Lower leg skin (tissue), 3 donors: Measurements from ENCODE around the gene C16orf92.

Source experiments
- CTCF ChIP-seq, 3 donors: fragments of 450-650 bp; IDR thresholded peaks; one replicate each; pipeline ENCODE4 v1.5.1; 2016; ENCODE audit warnings: antibody characterized with exemption in 3 of 3, mild to moderate bottlenecking in 3 of 3, moderate library complexity in 2 of 3
- POLR2A ChIP-seq, 2 donors: fragments of 450-650 bp; IDR thresholded peaks; one replicate each; pipeline ENCODE4 v1.6.1; 2016 to 2017; ENCODE audit warnings: antibody characterized with exemption in 2 of 2, mild to moderate bottlenecking in 1 of 2, moderate library complexity in 1 of 2

- TF ChIP-seq CTCF (IDR thresholded peaks at IDR 0.05) (no peak), POLR2A (IDR thresholded peaks at IDR 0.05) (no peak)
Observed at GRCh38 chr16:29999605-30000004, 23.4 kb upstream of the C16orf92 start.
